ENCODE results near the gene SERPINA3.
"Not testable (repeated sequence)": the region's sequence is repeated elsewhere in the genome, so short reads cannot be mapped to it uniquely, and the experiment has no call there.

SERPINA3 gene

DNA sequence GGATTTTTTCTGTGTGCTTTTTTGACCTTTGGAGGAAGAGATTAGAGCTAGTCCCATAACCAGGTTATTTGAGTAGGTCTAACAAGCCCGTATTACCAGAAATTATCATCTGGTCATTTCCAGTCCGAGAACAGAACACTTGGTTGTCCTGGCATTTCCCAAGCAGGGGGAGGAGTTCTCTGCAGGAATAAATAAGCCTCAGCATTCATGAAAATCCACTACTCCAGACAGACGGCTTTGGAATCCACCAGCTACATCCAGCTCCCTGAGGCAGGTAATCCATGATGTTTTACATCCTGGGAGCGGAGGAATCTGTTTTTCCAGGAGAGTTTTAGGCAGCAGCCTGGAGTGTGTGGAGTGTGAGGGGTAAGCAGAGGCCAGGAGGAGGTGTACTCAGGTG, at the start of gene SERPINA3:
TSS of gene SERPINA3 (plus strand) at position 218 of the 400 bp plus-strand sequence. CDS start 2,051 bp downstream, outside the sequence.
- DNase-seq (ENCODE audit: low read depth): no peak

DNA sequence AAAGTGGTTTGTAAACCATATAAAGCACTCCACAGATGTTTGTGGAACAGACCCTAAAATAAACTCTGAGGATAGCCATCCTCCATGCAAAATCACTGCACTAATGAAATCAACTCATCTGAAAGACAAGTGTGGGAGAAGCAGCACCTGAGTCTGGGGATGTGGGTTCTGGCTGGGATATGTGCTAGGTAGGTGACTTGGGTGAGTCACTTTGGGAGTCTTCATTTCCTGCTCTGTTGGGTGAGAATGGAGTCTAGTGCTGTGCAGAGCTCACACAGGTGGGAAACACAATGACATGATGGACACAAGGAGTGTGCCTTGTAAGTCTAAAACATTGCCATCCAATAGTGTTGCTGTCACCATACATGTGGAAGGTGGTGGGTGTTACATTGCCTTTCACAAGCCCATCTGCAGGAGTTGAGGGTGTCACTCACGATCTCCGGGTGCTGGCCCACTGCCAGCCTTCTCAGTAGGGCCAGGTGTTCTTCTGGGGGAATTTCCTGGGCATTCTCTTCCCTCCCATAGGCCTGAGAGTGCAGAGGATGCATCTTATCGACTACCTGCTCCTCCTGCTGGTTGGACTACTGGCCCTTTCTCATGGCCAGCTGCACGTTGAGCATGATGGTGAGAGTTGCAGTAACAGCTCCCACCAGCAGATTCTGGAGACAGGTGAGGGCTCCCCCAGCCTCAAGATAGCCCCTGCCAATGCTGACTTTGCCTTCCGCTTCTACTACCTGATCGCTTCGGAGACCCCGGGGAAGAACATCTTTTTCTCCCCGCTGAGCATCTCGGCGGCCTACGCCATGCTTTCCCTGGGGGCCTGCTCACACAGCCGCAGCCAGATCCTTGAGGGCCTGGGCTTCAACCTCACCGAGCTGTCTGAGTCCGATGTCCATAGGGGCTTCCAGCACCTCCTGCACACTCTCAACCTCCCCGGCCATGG, 49.0 kb upstream of the SERPINA3 start:
- DNase-seq (ENCODE audit: low read depth): no peak

DNA sequence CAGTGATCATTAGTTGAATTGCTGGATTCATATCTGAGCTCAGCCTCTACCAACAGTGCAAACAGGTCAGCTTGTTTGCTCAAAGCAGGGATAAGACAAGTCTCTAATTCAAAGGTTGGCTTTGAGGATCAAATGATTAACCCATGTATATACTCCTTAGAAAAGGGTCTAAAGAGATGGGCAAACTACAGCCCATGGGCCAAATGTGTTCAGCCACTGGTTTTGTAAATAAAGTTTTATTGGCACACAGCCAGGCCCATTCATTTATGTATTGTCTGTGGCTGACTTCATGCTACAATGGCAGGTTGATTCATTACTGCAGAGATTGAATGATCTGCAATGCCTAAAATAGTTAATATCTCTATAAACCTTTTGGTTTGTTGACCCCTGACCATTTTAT, 47.8 kb upstream of the SERPINA3 start:
- no peak for DNase-seq (ENCODE audit: low read depth)

DNA sequence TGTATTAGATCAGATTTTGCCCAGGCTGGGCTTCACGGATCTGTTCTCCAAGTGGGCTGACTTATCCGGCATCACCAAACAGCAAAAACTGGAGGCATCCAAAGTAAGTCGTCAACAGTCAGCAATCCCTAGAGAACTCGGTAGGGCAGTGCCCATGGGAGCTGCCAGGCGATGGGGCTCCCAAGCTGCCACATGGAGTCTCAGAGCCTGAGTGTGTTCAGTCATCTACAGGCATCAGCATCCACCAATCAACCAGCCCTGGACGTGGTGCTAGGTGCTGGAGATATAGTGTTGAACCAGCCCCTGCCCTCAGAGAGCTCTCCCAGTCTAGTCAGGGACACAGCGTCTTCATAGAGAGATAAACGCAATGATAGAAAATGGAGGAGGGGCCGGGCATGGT, 44.0 kb upstream of the SERPINA3 start:
- DNase-seq (ENCODE audit: low read depth): no peak

DNA sequence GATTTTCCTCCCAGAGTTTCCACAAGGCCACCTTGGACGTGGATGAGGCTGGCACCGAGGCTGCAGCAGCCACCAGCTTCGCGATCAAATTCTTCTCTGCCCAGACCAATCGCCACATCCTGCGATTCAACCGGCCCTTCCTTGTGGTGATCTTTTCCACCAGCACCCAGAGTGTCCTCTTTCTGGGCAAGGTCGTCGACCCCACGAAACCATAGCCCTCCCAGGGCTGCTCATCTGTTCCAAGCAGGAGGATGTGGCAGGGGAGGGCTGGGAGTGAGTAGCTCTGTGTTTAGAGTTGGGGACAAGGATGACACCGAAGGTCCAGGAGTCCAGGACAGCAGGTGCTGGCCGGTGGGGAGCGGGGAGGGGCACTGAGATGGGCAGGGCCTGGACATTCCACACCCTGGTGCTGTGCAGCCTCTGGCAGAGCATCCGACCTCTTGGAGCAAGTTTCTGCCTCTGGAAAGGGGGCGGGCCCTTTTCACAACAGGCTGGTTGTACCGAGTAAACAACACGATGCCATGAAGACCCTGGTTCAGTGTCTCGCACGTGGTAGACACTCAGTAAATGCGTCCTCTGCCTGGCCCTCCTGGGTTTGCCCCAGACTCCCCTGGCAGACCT, 42.7 kb upstream of the SERPINA3 start:
- no peak for DNase-seq (ENCODE audit: low read depth)

DNA sequence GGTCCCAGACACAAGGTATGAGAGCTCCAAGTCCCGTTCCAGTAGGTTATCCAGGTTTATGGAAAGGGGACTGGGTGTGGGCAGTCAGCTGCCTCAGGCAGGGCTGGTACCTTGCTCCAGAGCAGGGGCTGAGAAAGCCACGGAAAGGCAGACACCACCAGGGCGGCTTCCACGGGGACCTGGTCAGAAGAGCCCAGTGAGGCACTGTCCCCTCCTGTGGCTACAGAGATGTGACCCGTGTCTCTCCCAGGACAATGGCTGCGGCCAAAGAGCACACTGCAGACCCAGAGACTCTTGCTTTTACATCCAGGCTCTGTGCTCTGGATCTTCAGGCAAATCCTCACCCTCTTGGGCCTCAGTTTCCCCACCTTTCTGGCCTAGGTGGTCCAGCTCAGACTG, 42.2 kb upstream of the SERPINA3 start:
- no peak for DNase-seq (ENCODE audit: low read depth)

DNA sequence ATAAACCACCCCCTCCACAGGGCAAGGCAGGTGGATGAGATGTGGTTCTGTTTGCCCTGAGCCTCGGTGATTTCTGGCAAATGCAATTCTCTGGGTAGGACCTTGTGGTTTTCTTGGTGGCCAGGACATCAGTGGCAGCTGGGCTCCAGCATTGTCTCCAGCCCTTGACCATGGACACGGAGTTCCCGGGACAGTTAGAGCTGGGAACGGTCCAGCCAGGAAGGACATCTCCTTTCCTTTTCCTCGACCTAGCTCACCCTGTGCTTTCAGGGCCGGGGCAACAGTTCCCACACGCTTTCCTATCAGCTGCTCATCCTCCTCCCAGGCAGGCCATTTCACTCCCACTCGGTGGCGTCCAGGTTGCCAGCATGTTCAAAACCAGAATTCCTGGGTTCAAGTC, 41.8 kb upstream of the SERPINA3 start:
- no peak for DNase-seq (ENCODE audit: low read depth)

DNA sequence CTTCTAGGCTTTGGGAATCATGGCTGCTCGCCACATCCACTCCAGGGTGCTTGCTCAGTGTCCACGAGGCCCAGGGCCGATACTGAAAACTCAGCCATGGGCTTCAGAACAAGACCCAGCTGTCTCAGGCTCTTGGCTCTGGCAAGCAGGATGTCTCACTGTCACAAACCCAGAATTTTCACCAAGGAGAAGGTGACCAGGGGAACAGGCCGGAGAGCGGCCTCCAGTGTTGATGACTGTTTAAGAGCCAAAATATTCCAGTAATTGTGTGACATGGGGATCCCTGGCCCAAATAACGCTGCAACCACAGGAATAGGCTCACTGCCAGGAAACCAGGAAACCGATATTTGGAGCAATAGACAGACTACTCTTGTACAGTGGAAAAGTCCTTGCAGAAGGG, 40.8 kb upstream of the SERPINA3 start:
- no peak for DNase-seq (ENCODE audit: low read depth)

DNA sequence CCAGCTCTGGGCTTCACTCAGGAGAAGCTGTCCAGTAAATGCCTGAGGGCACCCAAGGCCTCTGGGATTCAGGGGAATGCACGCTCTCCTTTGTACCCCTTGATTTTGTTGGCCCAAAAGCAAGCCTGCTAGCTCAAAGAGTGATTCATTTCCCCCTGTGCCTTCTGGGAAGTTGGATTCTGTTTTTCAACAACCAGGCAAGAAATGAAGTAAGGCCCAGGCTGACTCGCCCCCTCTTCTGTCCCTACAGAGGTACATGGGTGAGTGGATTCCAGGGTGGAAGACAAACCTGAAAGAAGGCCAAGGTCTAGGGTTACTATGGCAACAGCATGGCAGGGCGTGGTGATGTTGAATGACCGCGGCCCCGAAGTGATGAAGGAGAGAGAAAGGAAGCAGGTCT, 40.2 kb upstream of the SERPINA3 start:
- no peak for DNase-seq (ENCODE audit: low read depth)

DNA sequence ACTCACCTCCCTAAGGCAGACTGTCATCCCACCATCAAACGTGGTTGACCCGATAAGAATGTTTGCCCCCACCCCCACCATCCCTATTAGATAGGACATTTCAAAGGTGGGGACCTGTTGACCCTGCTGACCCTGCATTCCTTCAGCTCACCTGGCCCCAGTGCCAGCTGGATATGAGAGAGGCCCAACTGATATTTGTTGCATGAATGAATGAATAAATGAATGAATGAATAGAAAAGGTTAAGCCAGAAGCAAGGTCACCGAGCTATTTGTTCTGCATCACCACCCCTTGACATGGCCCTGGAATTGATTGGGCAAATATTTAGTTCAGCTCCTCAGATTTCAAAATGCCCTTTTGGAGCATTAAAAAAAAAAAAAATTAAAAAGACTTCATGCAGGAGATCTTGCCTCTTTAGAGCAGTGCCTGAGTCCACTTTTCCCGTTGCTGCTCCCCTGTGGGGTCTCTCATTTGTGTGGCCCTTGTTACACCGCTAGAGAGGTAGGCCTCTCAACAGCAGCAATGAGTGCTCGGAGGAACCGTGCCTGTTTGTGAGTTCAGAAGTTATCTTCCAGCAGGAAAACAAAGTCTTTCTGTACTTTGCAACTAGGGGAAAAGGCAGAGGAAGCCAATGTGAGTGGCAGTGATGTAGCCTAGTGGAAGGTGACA, 39.4 kb upstream of the SERPINA3 start:
- no peak for DNase-seq (ENCODE audit: low read depth)

DNA sequence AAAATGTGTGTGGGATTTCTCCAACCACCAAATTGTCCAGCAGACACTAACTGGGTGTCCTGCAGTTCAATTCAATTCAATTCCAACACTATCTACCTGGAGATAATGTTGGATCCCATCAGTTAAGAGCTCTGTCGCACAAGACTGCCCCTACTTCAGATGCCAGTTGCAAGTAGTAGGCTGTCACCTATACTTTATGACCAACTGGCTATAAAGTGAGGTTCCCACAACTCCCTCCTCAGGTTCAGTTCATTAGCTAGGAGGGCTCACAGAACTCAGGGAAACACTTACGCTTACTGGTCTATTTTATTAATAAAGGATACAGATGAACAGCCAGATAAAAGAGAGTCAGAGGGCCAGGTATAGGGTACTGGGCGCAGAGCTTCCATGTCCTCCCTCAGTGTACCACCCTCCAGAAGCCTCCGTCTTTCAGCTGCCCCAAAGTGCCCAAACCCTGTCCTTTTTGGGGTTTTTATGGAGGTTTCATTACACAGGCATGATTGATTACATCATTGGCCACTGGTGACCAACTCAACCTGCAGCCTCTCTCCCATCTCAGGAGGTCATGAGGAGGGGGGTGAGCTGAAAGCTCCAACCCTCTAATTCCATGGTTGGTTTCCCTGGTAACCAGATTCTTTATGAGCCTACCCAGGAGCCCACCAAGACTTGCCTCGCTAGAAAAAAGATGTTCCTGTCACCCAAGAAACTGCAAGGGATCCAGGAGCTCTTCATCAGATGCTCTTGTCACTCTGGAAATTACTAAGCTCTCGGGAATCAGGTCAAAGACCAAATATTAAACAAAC, 38.5 kb upstream of the SERPINA3 start:
- DNase-seq (ENCODE audit: low read depth): no peak

DNA sequence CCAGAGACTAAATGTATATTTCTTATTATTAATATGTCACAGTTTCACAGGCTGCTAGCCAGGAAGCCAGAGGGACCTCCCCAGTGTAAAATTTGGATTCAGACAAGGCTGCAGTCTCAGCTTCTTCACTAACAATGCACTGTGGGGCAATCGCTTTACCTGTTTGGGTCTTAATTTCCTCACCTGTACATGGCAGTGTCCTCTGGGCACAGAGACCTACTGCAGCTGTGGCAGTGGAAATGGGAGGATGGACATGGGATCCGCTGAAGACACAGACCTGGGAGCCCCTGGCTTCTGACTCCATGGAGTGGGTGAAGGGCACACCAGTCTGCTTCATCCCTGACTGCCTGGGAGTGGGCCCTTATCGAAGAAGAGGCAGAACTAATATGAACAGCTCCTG, 37.9 kb upstream of the SERPINA3 start:
- no peak for DNase-seq (ENCODE audit: low read depth)

DNA sequence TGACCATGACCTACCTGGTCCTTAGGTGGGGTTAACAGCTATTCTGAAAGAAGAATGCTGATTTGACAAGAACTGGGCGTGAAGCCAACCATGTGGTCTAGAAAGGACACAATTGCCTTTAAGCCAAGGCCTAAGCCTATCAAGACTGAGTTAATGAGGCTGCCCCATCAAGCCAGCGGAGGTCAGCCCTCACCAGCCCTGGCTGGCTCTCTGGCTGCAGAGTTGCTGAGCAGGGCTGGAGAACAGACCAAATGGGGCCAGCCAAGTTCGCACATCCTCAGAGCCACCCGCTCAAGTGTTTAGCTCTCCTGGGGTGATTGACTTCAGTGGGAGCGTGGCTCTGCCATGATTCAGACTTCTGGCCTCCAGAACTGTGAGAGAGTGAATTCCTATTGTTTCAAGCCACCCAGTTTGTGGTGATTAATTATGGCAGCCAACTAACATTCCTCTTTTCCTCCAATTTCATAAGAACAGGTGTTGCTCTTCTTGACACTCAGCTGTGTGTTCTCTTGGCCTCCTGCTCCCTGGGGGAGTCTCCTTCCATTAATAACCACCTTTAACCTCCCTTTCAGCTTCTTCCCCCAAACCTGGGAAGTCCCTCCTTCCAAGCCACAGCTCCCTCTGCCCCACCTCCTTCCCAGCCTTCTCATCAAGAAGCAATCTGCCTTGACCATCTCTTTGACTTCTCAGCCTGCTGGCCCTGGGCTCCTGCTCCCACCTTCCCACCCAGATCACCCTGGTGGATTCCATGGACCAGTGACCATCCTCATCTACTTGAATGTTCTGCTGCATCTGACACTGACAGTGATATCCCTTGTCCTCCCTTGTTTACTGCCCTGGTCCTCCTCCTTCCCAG, 36.2 kb upstream of the SERPINA3 start:
- no peak for DNase-seq (ENCODE audit: low read depth)

DNA sequence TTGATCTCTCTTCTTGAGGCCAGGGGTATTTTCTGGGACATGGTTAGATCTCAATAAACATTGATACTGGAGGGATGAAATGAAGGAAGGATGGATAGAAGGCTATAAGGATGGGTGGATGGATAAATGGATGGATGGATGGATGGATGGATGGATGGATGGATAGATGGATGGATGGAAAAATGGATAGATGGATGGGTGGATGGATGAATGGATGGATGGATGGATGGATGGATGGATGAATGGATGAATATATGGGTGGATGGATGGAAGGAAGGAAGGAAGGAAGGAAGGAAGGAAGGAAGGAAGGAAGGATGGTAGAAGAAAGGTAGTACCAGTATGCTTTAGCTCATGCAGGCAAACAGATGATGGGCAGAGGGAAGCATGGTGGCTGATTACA, 34.7 kb upstream of the SERPINA3 start:
- DNase-seq (ENCODE audit: low read depth): not testable (repeated sequence)

DNA sequence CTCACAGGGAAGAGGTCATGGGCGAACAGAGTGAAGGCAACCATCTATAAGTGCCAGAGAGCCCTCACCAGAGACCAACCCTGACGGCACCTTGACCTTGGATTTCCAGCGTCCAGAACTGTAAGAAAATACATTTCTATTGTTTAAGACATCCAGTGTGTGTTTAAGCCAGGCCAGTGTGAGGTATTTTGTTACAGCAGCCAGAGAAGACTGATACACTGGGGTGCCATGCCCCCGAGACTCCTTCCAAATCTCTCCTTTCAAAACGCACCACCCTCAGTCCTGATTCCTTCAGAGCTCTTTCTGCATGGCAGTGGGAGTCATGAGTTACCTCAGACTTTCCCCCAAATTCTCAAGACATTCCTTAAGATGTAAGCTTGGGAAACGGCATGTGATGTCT, 33.5 kb upstream of the SERPINA3 start:
- DNase-seq (ENCODE audit: low read depth): no peak

DNA sequence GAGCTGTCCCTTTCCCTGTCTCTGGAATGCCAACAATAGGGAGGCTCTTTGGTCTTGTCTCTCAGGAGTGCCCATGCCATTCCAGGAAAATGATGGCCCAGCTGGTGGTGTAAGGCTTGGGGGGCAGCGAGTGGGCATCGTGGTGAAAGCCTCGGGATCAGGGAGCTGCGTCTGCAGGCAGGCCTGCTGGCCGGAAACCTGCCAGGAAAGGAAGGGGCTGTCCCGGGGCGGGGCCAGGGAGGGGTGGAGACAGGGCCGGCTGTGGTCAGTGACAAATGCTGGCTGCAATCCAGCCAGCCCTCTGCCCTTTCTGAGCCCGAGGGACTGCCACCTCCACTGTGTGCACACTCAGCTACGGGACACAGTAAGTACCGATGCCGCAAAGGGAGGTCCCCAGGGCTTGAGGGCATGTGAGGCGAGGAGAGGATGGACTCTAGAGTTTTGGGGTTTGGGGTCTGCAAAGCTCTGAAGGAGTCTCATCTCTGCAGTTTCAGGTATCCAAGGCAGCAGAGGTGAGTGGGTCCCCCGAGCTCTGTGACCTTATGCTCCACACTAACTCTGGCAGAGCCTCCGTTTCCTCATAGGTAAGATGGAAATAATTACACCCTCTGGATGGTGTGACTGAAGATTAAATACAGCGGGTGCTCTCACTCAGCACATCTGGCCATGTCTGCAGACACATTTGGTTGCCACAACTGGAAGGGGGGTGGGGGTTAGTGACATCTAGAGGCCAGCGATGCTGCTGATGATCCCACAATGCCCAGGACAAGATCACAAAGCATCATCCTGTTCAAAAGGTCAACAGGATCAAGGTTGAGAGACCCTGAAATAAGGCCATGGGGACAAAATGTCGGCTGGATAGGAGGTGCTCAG, 30.8 kb upstream of the SERPINA3 start, which contains the start of gene SERPINA5:
TSS of gene SERPINA5 (plus strand) at position 300 of the 873 bp plus-strand sequence. CDS start 5,937 bp downstream, outside the sequence.
- DNase-seq (ENCODE audit: low read depth): no peak

DNA sequence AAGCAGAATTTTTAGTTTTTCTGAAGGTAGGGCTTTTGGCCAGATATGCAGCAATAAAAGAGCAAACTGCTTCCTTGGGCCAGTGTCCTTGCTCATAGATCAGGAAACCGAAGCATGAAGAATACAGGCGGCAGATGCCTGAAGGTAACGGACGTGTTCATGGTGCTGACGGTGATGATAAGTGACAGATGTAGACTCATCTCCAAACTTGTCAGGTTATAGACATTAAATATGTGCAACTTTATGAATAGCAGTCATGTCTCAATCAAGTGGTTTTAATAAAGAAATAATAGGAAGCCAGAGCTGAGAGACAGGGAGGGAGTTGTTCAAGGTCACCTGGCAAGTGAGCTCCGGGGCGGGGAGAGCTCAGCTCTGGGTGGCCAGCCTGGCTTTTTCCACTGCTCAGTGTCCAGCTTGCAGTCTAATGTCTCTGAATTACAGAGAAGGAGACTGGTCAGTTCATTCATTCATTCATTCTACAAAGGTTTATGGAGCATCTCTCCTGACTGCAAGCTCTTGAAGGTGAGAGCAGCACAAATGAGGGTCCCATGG, 29.9 kb upstream of the SERPINA3 start:
- no peak for DNase-seq (ENCODE audit: low read depth)

DNA sequence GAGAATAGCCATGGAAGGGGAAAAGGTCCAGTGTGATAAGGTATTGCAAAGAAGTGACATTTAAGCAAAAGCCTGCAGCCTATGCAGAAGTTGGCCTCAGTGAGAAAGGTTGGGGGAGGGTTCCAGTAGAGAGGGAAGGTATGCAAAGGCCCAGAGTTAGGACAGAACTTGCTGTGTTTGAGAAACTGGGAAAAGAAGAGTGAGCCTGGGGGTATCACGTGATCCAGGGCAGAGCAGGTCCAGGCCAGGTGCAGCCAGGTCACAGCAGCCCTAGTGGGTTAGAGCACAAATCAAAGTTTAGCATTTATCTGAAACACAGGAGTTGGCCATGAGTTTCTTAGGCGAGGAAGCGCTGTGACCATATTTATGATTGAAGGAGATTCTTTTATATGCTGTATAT, 29.3 kb upstream of the SERPINA3 start:
- DNase-seq (ENCODE audit: low read depth): no peak

DNA sequence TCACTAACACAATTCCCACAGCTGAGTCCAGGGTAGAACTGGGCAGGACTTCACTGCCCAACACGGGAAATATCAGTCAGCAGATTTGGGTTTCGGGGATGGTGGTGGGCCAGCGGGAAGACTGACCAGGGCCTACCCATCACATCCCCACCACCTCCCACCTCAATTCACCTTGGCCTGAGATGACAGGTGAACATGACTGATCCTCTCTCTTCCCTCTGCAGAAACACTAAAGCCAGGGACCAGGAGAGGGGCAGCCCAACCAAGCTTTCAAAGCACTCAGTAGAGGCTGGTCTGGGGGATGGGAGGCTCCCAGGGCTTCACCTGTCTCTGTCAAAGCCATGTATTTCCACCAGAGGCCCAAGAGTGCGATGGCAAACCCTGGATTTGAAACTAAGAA, 28.6 kb upstream of the SERPINA3 start:
- no peak for DNase-seq (ENCODE audit: low read depth)

Measured in stimulated activated CD8-positive, alpha-beta memory T cell treated with anti-CD3 and anti-CD28 coated beads, Interleukin-12 subunit alpha, Interleukin-12 subunit beta, amount 100 ng/mL, for 1 hour (primary cell).